Smooth muscle cell (in vitro differentiated cells): ENCODE measurements around the gene DAB2IP. TPM values are rescaled to one million over a fixed set of nuclear protein-coding genes. Genes with fewer than 3 reads are reported as not detected.
"Not testable (repeated sequence)": the region's sequence is repeated elsewhere in the genome, so short reads cannot be mapped to it uniquely, and the experiment has no call there.

Experiments
- DNase-seq: peaks from one replicate; lab custom pipeline; 2025; ENCODE audit not compliant: unreplicated experiment; lab: John Stamatoyannopoulos, UW
- H2AFZ ChIP-seq: fragments of 200-600 bp; sonication (generic); 2 replicates; pipeline ENCODE4 v1.6.0; 2016; ENCODE audit warnings: antibody characterized with exemption, low read depth, mild to moderate bottlenecking
- H3F3A ChIP-seq: fragments of 200-600 bp; sonication (generic); 2 replicates; pipeline ENCODE4 v1.6.0; 2017; ENCODE audit warnings: antibody characterized with exemption, low read depth
- H3K27ac ChIP-seq: fragments of 200-600 bp; sonication (generic); 2 replicates; pipeline ENCODE4 v1.5.1; 2016; ENCODE audit warnings: low read depth, mild to moderate bottlenecking
- H3K27me3 ChIP-seq: fragments of 200-600 bp; sonication (generic); 2 replicates; pipeline ENCODE4 v1.6.1; 2016; ENCODE audit warnings: low read depth, mild to moderate bottlenecking
- H3K36me3 ChIP-seq: fragments of 200-600 bp; sonication (generic); 2 replicates; pipeline ENCODE4 v1.5.1; 2016; ENCODE audit warnings: low read depth
- H3K4me1 ChIP-seq: fragments of 200-600 bp; sonication (generic); 2 replicates; pipeline ENCODE4 v1.5.1; 2016; ENCODE audit warnings: low read depth
- H3K4me2 ChIP-seq: fragments of 200-600 bp; sonication (generic); 2 replicates; pipeline ENCODE4 v1.6.0; 2016; ENCODE audit warnings: mild to moderate bottlenecking
- H3K4me3 ChIP-seq: fragments of 200-600 bp; sonication (generic); 2 replicates; pipeline ENCODE4 v1.5.1; 2016; ENCODE audit warnings: mild to moderate bottlenecking
- H3K79me2 ChIP-seq: fragments of 200-600 bp; sonication (generic); 2 replicates; pipeline ENCODE4 v1.6.0; 2016; ENCODE audit warnings: low read depth, mild to moderate bottlenecking
- H3K9ac ChIP-seq: fragments of 200-600 bp; sonication (generic); 2 replicates; pipeline ENCODE4 v1.6.0; 2016; ENCODE audit warnings: low read depth
- H3K9me3 ChIP-seq: fragments of 200-600 bp; sonication (generic); replicated peaks from 2 replicates; pipeline ENCODE4 v1.5.1; 2016; ENCODE audit warnings: low read depth
- H4K20me1 ChIP-seq: fragments of 200-600 bp; sonication (generic); 2 replicates; pipeline ENCODE4 v1.6.0; 2016; ENCODE audit warnings: low read depth
- WGBS: methylation state at CpG from one replicate; pipeline ENCODE4 v1.1.7; 2016; ENCODE audit warnings: low lambda C conversion rate; 5-methylcytosine and 5-hydroxymethylcytosine counted together
- polyA plus RNA-seq: library from polyadenylated mRNA; unstranded; fragments of >200 nt; fragmentation: Nextera tagmentation; extraction: Ambion mirVana; gene quantifications from 2 replicates; pipeline ENCODE4 v1.2.1, GENCODE V29; 2016
- total RNA-seq: library from RNA; depleted of rRNA; stranded (reverse); fragments of >200 nt; gene quantifications from 2 replicates; pipeline ENCODE4 v1.2.3, GENCODE V29; 2014
- TF ChIP-seq, protein P1 (sequence below): fragments of 200-600 bp; sonication (generic); IDR thresholded peaks from 2 replicates; pipeline ENCODE4 v1.5.1; 2017; ENCODE audit warnings: borderline replicate concordance, mild to moderate bottlenecking, antibody characterized with exemption; ENCODE audit not compliant: insufficient read depth, poor library complexity, severe bottlenecking

DAB2IP gene
- total and polyA plus RNA-seq, 2 experiments from 2014 or later: 10.4 to 15.5 TPM

DNA sequence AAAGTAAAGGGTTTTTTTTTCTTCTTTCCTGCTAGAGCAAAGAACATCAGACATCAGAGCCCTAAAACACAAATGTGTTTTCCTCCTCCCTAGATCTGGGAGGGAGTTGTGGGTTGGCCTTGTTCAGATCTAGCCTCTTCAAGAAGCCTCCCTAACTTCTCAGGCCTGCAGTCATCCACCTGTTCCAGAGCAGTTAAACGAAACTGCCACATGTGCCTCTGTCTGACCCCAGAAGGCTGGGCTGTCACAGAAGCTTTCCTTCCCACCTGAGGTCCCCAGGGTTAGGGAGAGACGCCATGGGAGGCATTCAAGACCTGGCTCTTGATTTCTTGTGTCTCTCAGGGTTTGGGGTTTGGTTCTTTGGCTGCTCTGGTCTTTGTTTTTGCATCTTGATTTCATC is 87.0 kb downstream of the DAB2IP start:
- H3F3A ChIP-seq: peaks cover 4% of the 10 kb centered on the region
- H3K27ac ChIP-seq: no peak overlapping the region
- no peak overlapping the region for H3K9ac ChIP-seq
- H3K36me3 ChIP-seq: no peaks in the 10 kb centered on the region
- H3K9me3 ChIP-seq: no peaks in the 10 kb centered on the region
- peaks cover 33% of the 10 kb centered on the region for H3K79me2 ChIP-seq
- DNase-seq: no peak
- H3K4me2 ChIP-seq: no peak overlapping the region
- H3K4me3 ChIP-seq: no peak overlapping the region
- 86% methylated on average over 2 of the region's 2 CpGs for WGBS
- no peak overlapping the region for H2AFZ ChIP-seq
- no peaks in the 10 kb centered on the region for H3K27me3 ChIP-seq
- TF ChIP-seq, protein P1, sequence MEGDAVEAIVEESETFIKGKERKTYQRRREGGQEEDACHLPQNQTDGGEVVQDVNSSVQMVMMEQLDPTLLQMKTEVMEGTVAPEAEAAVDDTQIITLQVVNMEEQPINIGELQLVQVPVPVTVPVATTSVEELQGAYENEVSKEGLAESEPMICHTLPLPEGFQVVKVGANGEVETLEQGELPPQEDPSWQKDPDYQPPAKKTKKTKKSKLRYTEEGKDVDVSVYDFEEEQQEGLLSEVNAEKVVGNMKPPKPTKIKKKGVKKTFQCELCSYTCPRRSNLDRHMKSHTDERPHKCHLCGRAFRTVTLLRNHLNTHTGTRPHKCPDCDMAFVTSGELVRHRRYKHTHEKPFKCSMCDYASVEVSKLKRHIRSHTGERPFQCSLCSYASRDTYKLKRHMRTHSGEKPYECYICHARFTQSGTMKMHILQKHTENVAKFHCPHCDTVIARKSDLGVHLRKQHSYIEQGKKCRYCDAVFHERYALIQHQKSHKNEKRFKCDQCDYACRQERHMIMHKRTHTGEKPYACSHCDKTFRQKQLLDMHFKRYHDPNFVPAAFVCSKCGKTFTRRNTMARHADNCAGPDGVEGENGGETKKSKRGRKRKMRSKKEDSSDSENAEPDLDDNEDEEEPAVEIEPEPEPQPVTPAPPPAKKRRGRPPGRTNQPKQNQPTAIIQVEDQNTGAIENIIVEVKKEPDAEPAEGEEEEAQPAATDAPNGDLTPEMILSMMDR: no peak
- H4K20me1 ChIP-seq: peaks cover 95% of the 10 kb centered on the region
- peaks cover 25% of the 10 kb centered on the region for H3K4me1 ChIP-seq

DNA sequence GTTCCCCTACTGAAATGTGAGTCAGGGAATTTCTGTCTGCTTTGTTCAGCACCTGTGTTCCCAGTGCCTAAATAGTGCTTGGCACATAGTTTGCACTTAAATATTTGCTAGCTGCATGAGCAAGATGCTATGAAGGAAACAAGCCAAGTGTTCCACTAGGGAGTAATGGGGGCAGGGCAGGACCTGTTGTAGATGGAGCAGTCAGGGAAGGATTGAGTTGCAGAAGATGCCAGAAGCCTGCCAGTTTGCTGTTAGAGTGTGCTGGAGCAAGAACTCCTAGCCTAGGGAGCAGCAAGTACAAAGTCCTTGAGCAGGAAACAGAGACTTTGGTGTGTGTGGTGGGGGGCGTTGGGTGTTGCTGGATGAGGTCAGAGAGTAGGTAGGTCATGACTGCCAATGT is 87.5 kb downstream of the DAB2IP start:
- Histone ChIP-seq H3K36me3 (no peaks in the 10 kb centered on the region), H2AFZ (no peak overlapping the region), H3K27ac (no peak overlapping the region), H3K4me2 (no peak overlapping the region), H3K27me3 (no peaks in the 10 kb centered on the region), H3K9me3 (no peaks in the 10 kb centered on the region), H3K79me2 (peaks cover 31% of the 10 kb centered on the region), H3K4me3 (no peak overlapping the region), H4K20me1 (peaks cover 94% of the 10 kb centered on the region), H3K9ac (no peak overlapping the region), H3K4me1 (peaks cover 31% of the 10 kb centered on the region), H3F3A (peaks cover 4% of the 10 kb centered on the region)
- no peak for DNase-seq
- TF ChIP-seq, protein P1: no peak
- WGBS: 96% methylated on average over 1 of the region's 1 CpG

DNA sequence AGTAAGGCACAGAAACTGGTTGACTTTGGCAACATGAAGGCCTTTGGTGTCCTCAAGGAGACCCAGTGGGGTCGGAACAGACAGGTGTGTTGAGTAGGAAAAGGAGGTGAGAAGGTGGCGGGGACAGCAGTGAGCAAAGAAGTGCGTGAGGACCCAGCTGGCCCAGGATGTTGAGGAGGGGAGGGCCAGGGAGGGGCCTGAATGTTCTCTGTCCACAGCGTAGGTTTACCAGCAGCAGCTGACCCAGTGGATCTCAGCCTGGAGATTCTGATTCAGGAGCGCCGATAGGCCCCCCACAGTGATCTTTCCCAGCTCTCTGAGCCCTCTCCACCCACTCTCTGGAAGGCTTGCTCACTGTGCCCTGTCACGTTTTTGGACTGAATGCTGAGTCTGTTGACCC is 88.5 kb downstream of the DAB2IP start:
- no peak overlapping the region for H2AFZ ChIP-seq
- no peak overlapping the region for H3K9ac ChIP-seq
- no peak overlapping the region for H3K4me2 ChIP-seq
- H4K20me1 ChIP-seq: peaks cover 95% of the 10 kb centered on the region
- H3K27me3 ChIP-seq: no peaks in the 10 kb centered on the region
- peaks cover 28% of the 10 kb centered on the region for H3K79me2 ChIP-seq
- peaks cover 4% of the 10 kb centered on the region for H3F3A ChIP-seq
- no peak overlapping the region for H3K4me3 ChIP-seq
- H3K36me3 ChIP-seq: no peaks in the 10 kb centered on the region
- no peak for DNase-seq
- peaks cover 38% of the 10 kb centered on the region for H3K4me1 ChIP-seq
- TF ChIP-seq, protein P1: no peak
- WGBS: 67% methylated on average over 6 of the region's 7 CpGs
- H3K9me3 ChIP-seq: no peaks in the 10 kb centered on the region
- no peak overlapping the region for H3K27ac ChIP-seq

DNA sequence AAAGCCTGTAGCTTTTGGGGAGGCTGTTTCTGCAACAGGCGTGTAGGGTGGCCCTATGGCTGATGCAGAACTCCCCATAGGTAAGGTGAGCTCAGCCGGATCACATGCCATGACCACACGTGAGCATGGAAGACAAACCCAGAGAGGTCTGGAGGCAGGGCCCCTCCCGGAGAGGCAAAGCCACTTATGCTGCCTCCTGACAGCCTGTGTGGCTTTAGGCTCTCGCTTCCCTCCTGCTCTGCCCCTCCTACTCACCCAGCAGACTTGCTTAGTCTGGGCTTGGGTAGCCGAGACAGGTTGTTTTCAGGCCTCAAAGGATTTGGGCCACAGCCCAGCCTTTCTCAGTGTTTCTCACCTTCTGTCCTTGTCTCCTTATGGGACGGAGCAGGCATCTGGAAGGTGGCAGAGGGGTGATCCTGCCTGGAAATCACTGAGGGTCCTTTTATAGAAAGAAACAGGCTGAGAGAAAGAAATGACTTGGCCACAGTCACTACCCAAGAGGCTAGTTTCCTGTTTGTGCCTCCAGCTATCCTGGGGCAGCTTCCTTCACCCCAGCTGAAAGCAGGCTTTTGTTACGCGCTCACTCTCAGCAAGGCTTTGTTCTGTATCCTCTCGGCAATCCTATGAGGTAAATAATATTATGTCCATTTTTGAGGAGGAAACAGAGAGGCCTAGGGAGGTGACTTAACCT is 89.9 kb downstream of the DAB2IP start:
- H3K4me1 ChIP-seq: peaks cover 29% of the 10 kb centered on the region
- no peak overlapping the region for H3K4me3 ChIP-seq
- no peaks in the 10 kb centered on the region for H3K36me3 ChIP-seq
- peaks cover 4% of the 10 kb centered on the region for H3F3A ChIP-seq
- H2AFZ ChIP-seq: no peak overlapping the region
- no peak overlapping the region for H3K9ac ChIP-seq
- H3K79me2 ChIP-seq: peaks cover 34% of the 10 kb centered on the region
- H3K9me3 ChIP-seq: no peaks in the 10 kb centered on the region
- peaks cover 96% of the 10 kb centered on the region for H4K20me1 ChIP-seq
- peak overlapping the region; percentile 18 for H3K4me2 ChIP-seq
- TF ChIP-seq, protein P1: no peak
- peak overlapping the region; percentile 36 for H3K27ac ChIP-seq
- no peak for DNase-seq
- WGBS: 75% methylated on average over 10 of the region's 10 CpGs
- no peaks in the 10 kb centered on the region for H3K27me3 ChIP-seq

DNA sequence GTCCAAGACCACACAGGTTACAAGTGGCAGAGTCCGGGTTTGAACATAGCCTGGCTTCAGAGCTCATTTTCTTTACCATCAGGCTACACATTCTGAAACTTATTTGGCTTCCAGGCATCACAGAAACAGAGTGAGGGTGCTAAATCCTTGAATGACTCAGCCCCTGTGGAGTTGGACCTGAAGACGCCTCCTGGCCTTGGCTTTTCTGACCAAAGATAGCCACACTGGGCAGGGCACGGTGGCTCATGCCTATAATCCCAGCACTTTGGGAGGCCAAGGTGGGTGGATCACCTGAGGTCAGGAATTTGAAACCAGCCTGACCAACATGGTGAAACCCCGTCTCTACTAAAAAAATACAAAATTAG is 90.5 kb downstream of the DAB2IP start:
- Histone ChIP-seq H3K79me2 (peaks cover 35% of the 10 kb centered on the region), H3K4me1 (peaks cover 29% of the 10 kb centered on the region), H3K27ac (peak overlapping the region; percentile 36), H3K4me2 (peak overlapping the region; percentile 18), H4K20me1 (peaks cover 97% of the 10 kb centered on the region)
- not testable (repeated sequence) for DNase-seq, H3K27me3 ChIP-seq, H3K4me3 ChIP-seq, H3K9me3 ChIP-seq, H2AFZ ChIP-seq, H3K36me3 ChIP-seq, H3K9ac ChIP-seq, H3F3A ChIP-seq
- WGBS: 48% methylated on average over 4 of the region's 4 CpGs
